ENCODE measurements around the gene TSEN54.

Gene TSEN54

GRCh38 chr17:75573994-75574393 is 57.7 kb downstream of the TSEN54 start:
- Histone ChIP-seq H3K4me2 (ENCODE audit: low read length) (no peak overlapping the region), H3K9me3 (replicated peaks; ENCODE audit: low read length) (no peaks in the 10 kb centered on the region), H3K27me3 (ENCODE audit: control insufficient read depth, insufficient read depth, low read length) (peaks cover 4% of the 10 kb centered on the region), H3K4me1 (ENCODE audit: control insufficient read depth, insufficient read depth, low read length) (no peaks in the 10 kb centered on the region), H3K9ac (ENCODE audit: low read depth, low read length) (no peak overlapping the region), H3K36me3 (ENCODE audit: insufficient read depth, low read length) (no peaks in the 10 kb centered on the region), H3K4me3 (ENCODE audit: low read length) (no peak overlapping the region)

Measured in skeletal muscle satellite cell (primary cell).